K562 (cell line): ENCODE measurements around the gene ARL10. TPM values are rescaled to one million over a fixed set of nuclear protein-coding genes. Genes with fewer than 3 reads are reported as not detected.
A peak's percentile ranks its signal among the peaks of the same experiment; 100 is the strongest.

Source experiments
- CBFA2T3 ChIP-seq: fragments of 450-650 bp; IDR thresholded peaks from 2 replicates; pipeline ENCODE4 v1.6.1; 2017
- CBX8 ChIP-seq: fragments of 200-600 bp; sonication (generic); IDR thresholded peaks from 2 replicates; pipeline ENCODE4 v1.6.1; 2012; ENCODE audit warnings: borderline replicate concordance, mixed run types, low read depth, mild to moderate bottlenecking, moderate library complexity, mixed read lengths, low read length, control low read depth, inconsistent platforms; ENCODE audit not compliant: poor library complexity, severe bottlenecking; ENCODE audit errors: extremely low read depth
- HDAC2 ChIP-seq: fragments of 450-650 bp; IDR thresholded peaks from 2 replicates; pipeline ENCODE4 v1.6.1; 2016; ENCODE audit warnings: mild to moderate bottlenecking
- HNRNPUL1 ChIP-seq: fragments of 200-400 bp; formaldehyde crosslinking; IDR thresholded peaks from 2 replicates; pipeline ENCODE4 v1.6.1; 2017; ENCODE audit warnings: low read length
- ILF3 ChIP-seq: fragments of 450-650 bp; IDR thresholded peaks from 2 replicates; pipeline ENCODE4 v1.6.1; 2018; ENCODE audit warnings: antibody characterized with exemption, mild to moderate bottlenecking, moderate library complexity, borderline replicate concordance
- IRF2 ChIP-seq: sonication (generic); formaldehyde crosslinking; IDR thresholded peaks from 2 replicates; pipeline ENCODE4 v1.8.1; 2022; ENCODE audit warnings: mild to moderate bottlenecking, missing genetic modification reagents
- NCOR1 ChIP-seq: fragments of 450-650 bp; IDR thresholded peaks from 2 replicates; pipeline ENCODE4 v1.6.1; 2016; ENCODE audit warnings: mild to moderate bottlenecking, moderate library complexity
- NFIX ChIP-seq: fragments of 250-450 bp; sonication (Bioruptor Pico); IDR thresholded peaks from 2 replicates; pipeline ENCODE4 v1.4.0; 2020; ENCODE audit warnings: low read depth, mild to moderate bottlenecking, moderate library complexity
- NR1H2 ChIP-seq: sonication (generic); formaldehyde crosslinking; IDR thresholded peaks from 2 replicates; pipeline ENCODE4 v1.4.0; 2020; ENCODE audit warnings: mild to moderate bottlenecking, missing genetic modification reagents
- NR2F6 ChIP-seq: fragments of 450-650 bp; formaldehyde crosslinking; IDR thresholded peaks from 2 replicates; pipeline ENCODE4 v1.4.0; 2020; ENCODE audit warnings: mild to moderate bottlenecking
- PHB2 ChIP-seq: fragments of 450-650 bp; IDR thresholded peaks from 2 replicates; pipeline ENCODE4 v1.6.1; 2017; ENCODE audit warnings: low read depth
- POLR3A ChIP-seq: IDR thresholded peaks from 2 replicates; pipeline ENCODE4 v1.6.1; 2011; ENCODE audit warnings: borderline replicate concordance, mild to moderate bottlenecking, moderate library complexity; ENCODE audit not compliant: insufficient read length, insufficient read depth; ENCODE audit errors: extremely low read depth
- TAL1 ChIP-seq: fragments of 450-650 bp; IDR thresholded peaks from 2 replicates; pipeline ENCODE4 v1.6.1; 2016; ENCODE audit warnings: mild to moderate bottlenecking
- ZFP36 ChIP-seq: fragments of 150-350 bp; IDR thresholded peaks from 2 replicates; pipeline ENCODE4 v1.6.1; 2018; ENCODE audit warnings: low read length, low read depth; ENCODE audit not compliant: partially characterized antibody
- ZNF175 ChIP-seq: fragments of 200-800 bp; sonication (Bioruptor generic); IDR thresholded peaks from 2 replicates; pipeline ENCODE4 v1.6.1; 2016; ENCODE audit warnings: low read depth, mild to moderate bottlenecking, missing genetic modification characterization, missing compliant biosample characterization
- ZNF224 ChIP-seq: sonication (generic); formaldehyde crosslinking; IDR thresholded peaks from 2 replicates; pipeline ENCODE4 v1.8.0; 2022; ENCODE audit warnings: mild to moderate bottlenecking, missing genetic modification reagents
- ZNF354B ChIP-seq: fragments of 250-450 bp; sonication (Bioruptor Pico); IDR thresholded peaks from 2 replicates; pipeline ENCODE4 v1.4.0; 2020
- ZNF384 ChIP-seq: IDR thresholded peaks from 2 replicates; pipeline ENCODE4 v1.6.1; 2012; ENCODE audit warnings: low read depth, low read length, improper control_type of control experiment
- ZNF408 ChIP-seq: fragments of 250-450 bp; sonication (Bioruptor Pico); IDR thresholded peaks from 2 replicates; pipeline ENCODE4 v1.4.0; 2020; ENCODE audit warnings: low read depth, mild to moderate bottlenecking, moderate library complexity
- ZNF644 ChIP-seq: fragments of 200-800 bp; sonication (Bioruptor generic); IDR thresholded peaks from 2 replicates; pipeline ENCODE4 v1.6.1; 2016; ENCODE audit warnings: low read depth, missing genetic modification characterization, missing compliant biosample characterization
- polyA plus RNA-seq, 8 experiments: library from polyadenylated mRNA; depleted of rRNA in 4 of 8; stranded (reverse) in 5 of 8; unstranded in 3 of 8; fragments of >200 nt; fragmentation: Nextera tagmentation in 2 of 8; fragmentation: Illumina TruSeq in 1 of 8; extraction: Ambion mirVana in 2 of 8; extraction: Trizol in 1 of 8; gene quantifications; 2 replicates each; pipeline versions ENCODE4 v1.2.1 to v1.2.3, GENCODE V29; 2011 to 2014; ENCODE audit warnings: inconsistent platforms in 1 of 8, missing spikeins in 1 of 8
- total RNA-seq, 7 experiments: library from RNA; depleted of rRNA in 6 of 7; stranded (reverse); fragments of >200 nt in 6 of 7; fragmentation: Illumina TruSeq in 2 of 7; extraction: Trizol in 2 of 7; gene quantifications; 2 replicates each; pipeline versions ENCODE4 v1.2.1 to v1.2.3, GENCODE V29; 2011 to 2021; ENCODE audit warnings: low replicate concordance in 1 of 7
- TF ChIP-seq, protein P1 (sequence below), 2 experiments: fragments of 450-650 bp; IDR thresholded peaks; 2 replicates each; pipeline ENCODE4 v1.6.1; 2016
- TF ChIP-seq, protein P2 (sequence below): IDR thresholded peaks from 3 replicates; pipeline ENCODE4 v1.6.1; 2011; ENCODE audit warnings: borderline replicate concordance, mild to moderate bottlenecking; ENCODE audit not compliant: insufficient read length, insufficient read depth
- TF ChIP-seq, protein P3 (sequence below): sonication (generic); formaldehyde crosslinking; IDR thresholded peaks from 2 replicates; pipeline ENCODE4 v1.8.0; 2022; ENCODE audit warnings: mild to moderate bottlenecking, low read depth, missing genetic modification reagents
- TF ChIP-seq, protein P4 (sequence below), 2 experiments: fragments of 450-650 bp; conservative IDR thresholded peaks; 2 replicates each; pipeline ENCODE4 v1.6.1; 2017; ENCODE audit warnings: mild to moderate bottlenecking in 2 of 2, moderate library complexity in 2 of 2

Gene ARL10
- total and polyA plus RNA-seq, 9 of the 15 experiments (the other 6 are each of a cell fraction or from before 2014, with no cell fraction given), result under 0.01 to 0.40 (median 0.34) TPM; not detected in 3

DNA sequence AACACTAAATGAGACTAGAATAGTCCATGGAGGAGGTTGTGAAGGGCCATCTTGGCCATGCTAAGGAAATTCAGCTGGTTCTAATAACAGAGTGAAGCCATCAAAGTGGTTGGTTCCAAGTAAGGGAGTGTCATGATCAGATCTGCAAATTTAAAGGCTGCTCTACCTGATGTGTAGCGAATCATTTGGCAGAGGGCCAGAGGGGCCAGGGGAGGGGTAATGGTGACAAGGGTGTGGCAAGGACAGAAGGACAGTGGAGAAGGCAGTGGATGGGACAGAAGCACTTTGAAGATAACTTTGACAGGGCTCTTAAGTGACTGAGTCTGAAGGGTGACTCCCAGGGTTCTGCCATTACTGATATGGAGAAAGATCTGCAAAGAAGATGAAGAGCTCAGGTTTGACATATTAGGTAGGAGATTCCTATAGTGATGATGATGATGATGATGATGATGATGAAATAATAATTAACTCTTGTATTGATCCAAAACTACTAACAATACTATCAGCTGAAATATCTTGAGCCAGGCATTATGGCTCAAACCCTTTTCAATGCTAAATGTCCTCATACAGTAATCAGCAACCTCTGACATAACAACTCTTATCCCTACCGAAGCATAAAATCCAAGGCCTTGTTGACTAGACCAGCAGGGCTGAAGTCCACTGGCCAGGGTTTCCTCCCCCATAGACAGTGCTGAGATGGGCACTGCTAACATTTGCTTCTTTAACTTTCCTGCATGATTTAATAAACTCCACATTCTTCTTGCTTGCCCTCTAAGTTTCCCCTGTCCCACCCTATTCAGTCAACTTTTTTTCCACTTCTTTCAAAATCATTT, 23.7 kb upstream of the ARL10 start (continued):
- TF ChIP-seq ZNF644 (tag) (no peak), HDAC2 (no peak), NR1H2 (CRISPR knock-in tag) (no peak), NCOR1 (peak; percentile 30; the same call in 1 of the 2 replicates), ZNF354B (CRISPR knock-in tag) (no peak), CBFA2T3 (peak; percentile 75), HNRNPUL1 (no peak), TAL1 (peak; percentile 38; the same call in 1 of the 2 replicates), ZNF224 (CRISPR knock-in tag) (no peak), NR2F6 (no peak), POLR3A (no peak), NFIX (CRISPR knock-in tag) (no peak), CBX8 (no peak), ZNF384 (no peak), ZNF175 (CRISPR knock-in tag) (no peak), PHB2 (no peak), ILF3 (no peak), ZFP36 (no peak), IRF2 (no peak), ZNF408 (CRISPR knock-in tag) (no peak)
- TF ChIP-seq, protein P1, sequence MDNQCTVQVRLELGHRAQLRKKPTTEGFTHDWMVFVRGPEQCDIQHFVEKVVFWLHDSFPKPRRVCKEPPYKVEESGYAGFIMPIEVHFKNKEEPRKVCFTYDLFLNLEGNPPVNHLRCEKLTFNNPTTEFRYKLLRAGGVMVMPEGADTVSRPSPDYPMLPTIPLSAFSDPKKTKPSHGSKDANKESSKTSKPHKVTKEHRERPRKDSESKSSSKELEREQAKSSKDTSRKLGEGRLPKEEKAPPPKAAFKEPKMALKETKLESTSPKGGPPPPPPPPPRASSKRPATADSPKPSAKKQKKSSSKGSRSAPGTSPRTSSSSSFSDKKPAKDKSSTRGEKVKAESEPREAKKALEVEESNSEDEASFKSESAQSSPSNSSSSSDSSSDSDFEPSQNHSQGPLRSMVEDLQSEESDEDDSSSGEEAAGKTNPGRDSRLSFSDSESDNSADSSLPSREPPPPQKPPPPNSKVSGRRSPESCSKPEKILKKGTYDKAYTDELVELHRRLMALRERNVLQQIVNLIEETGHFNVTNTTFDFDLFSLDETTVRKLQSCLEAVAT (IDR thresholded peaks at IDR 0.05), result no peak
- TF ChIP-seq, protein P2, sequence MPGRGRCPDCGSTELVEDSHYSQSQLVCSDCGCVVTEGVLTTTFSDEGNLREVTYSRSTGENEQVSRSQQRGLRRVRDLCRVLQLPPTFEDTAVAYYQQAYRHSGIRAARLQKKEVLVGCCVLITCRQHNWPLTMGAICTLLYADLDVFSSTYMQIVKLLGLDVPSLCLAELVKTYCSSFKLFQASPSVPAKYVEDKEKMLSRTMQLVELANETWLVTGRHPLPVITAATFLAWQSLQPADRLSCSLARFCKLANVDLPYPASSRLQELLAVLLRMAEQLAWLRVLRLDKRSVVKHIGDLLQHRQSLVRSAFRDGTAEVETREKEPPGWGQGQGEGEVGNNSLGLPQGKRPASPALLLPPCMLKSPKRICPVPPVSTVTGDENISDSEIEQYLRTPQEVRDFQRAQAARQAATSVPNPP, result no peak
- TF ChIP-seq, protein P3, sequence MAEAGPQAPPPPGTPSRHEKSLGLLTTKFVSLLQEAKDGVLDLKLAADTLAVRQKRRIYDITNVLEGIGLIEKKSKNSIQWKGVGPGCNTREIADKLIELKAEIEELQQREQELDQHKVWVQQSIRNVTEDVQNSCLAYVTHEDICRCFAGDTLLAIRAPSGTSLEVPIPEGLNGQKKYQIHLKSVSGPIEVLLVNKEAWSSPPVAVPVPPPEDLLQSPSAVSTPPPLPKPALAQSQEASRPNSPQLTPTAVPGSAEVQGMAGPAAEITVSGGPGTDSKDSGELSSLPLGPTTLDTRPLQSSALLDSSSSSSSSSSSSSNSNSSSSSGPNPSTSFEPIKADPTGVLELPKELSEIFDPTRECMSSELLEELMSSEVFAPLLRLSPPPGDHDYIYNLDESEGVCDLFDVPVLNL (CRISPR knock-in tag), result no peak
- TF ChIP-seq, protein P4, sequence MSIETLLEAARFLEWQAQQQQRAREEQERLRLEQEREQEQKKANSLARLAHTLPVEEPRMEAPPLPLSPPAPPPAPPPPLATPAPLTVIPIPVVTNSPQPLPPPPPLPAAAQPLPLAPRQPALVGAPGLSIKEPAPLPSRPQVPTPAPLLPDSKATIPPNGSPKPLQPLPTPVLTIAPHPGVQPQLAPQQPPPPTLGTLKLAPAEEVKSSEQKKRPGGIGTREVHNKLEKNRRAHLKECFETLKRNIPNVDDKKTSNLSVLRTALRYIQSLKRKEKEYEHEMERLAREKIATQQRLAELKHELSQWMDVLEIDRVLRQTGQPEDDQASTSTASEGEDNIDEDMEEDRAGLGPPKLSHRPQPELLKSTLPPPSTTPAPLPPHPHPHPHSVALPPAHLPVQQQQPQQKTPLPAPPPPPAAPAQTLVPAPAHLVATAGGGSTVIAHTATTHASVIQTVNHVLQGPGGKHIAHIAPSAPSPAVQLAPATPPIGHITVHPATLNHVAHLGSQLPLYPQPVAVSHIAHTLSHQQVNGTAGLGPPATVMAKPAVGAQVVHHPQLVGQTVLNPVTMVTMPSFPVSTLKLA (conservative IDR thresholded peaks at IDR 0.05), result no peak
